Measurements from ENCODE around the gene PCNT. TPM values are rescaled to one million over a fixed set of nuclear protein-coding genes. Genes with fewer than 3 reads are reported as not detected.

Gene PCNT
- total and polyA plus RNA-seq, 9 of the 15 experiments (the other 6 are each of a cell fraction or from before 2014, with no cell fraction given): 9.1 to 53.5 (median 31.3) TPM

DNA sequence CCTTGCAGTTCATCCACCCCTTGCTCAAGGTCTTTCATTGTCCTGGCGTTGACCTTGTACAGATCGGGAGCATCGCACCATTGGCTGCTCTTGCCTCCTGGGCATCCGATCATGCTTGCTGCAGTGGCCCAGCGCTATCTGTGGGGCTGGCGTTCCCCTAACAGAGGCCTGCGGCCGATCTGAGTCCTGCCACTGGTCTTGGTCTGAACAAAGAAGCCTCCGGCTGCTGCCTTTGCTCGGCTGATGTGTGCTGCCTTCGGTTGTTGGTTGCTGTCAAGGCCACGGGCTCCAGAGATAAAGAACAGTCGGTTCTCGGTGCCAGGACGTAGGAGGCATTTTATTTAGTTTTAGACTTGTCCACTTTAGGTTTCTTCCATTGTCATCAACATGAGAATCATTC is 39.0 kb downstream of the PCNT start:
- no peak for FAIRE-seq
- ChIA-PET CTCF (ENCODE audit: low intra/inter-chr PET ratio) (no interaction called here), POLR2A (no interaction called here)

More for the DNA sequence above, 39.0 kb downstream of the PCNT start:
- H3K79me2 ChIP-seq (ENCODE audit: control insufficient read depth, insufficient read depth, low read length): no peaks in the 10 kb centered on the region
- peaks cover 78% of the 10 kb centered on the region; the same call in 2 of the 3 replicates for H3K36me3 ChIP-seq (ENCODE audit: control insufficient read depth, insufficient read depth, low read length)
- intact Hi-C loops (cut with micrococcal nuclease): no loop called here
- peaks cover 0 to 7% of the 10 kb centered on the region in 2 experiments; a peak in 1 of 5 replicates for H3K4me1 ChIP-seq (replicated peaks in 1 of 2; ENCODE audit: control insufficient read depth in 2 of 2, insufficient read depth in 2 of 2, low read length in 2 of 2)
- no peak overlapping the region for H3K4me3 ChIP-seq
- no peaks in the 10 kb centered on the region for H4K20me1 ChIP-seq (replicated peaks; ENCODE audit: control insufficient read depth, insufficient read depth, low read length)
- H3K27ac ChIP-seq (ENCODE audit: extremely low read depth, low read depth, low read length): no peak overlapping the region
- in situ Hi-C loops (cut with MboI): no loop called here
- DNase-seq (ENCODE audit: extremely low read depth in 1 of 4, low spot score in 3 of 4): no peak
- ATAC-seq: no peak
- 0 out of 4 replicates have a peak overlapping the region, but pooled peaks of 1 of the 2 experiments have one; percentile 2 for H3K9ac ChIP-seq (ENCODE audit: insufficient read depth in 1 of 2, low read depth in 2 of 2, low read length in 2 of 2)
- H3K9me1 ChIP-seq (ENCODE audit: control insufficient read depth, insufficient read depth, low read length): peaks cover 4% of the 10 kb centered on the region
- H3K4me2 ChIP-seq (ENCODE audit: insufficient read depth, low read length): no peak overlapping the region
- no peak overlapping the region for H2AFZ ChIP-seq (ENCODE audit: low read depth, low read length)
- WGBS (ENCODE audit: insufficient coverage, low coverage, missing lambda C conversion rate): 91% methylated on average over 15 of the region's 15 CpGs
- no peaks in the 10 kb centered on the region for H3K9me3 ChIP-seq (replicated peaks; ENCODE audit: control insufficient read depth, insufficient read depth, low read depth, low read length)
- TF ChIP-seq RAD51 (IDR thresholded peaks at IDR 0.05; ENCODE audit: borderline replicate concordance, low read depth) (no peak), COPS2 (conservative IDR thresholded peaks at IDR 0.05) (no peak), JUNB (CRISPR knock-in tag; conservative IDR thresholded peaks at IDR 0.05) (no peak), GTF2A2 (tag; IDR thresholded peaks at IDR 0.05) (no peak), ETV5 (CRISPR knock-in tag; IDR thresholded peaks at IDR 0.05; ENCODE audit: low read depth) (no peak), LARP7 (IDR thresholded peaks at IDR 0.05) (no peak), NFATC3 (IDR thresholded peaks at IDR 0.05) (no peak), MYNN (IDR thresholded peaks at IDR 0.05) (no peak), MYNN (CRISPR knock-in tag; IDR thresholded peaks at IDR 0.05) (no peak), HCFC1 (IDR thresholded peaks at IDR 0.05; ENCODE audit: low read depth, low read length) (no peak), TBP (optimal IDR thresholded peaks at IDR 0.05; ENCODE audit: low read depth, low read length) (no peak), TAF15 (IDR thresholded peaks at IDR 0.05; ENCODE audit: low read depth, low read length) (no peak), PHB (CRISPR knock-in tag; IDR thresholded peaks at IDR 0.05) (no peak), NR0B1 (IDR thresholded peaks at IDR 0.05; ENCODE audit: partially characterized antibody) (no peak)
- TF ChIP-seq, protein P1, sequence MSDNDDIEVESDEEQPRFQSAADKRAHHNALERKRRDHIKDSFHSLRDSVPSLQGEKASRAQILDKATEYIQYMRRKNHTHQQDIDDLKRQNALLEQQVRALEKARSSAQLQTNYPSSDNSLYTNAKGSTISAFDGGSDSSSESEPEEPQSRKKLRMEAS (CRISPR knock-in tag; IDR thresholded peaks at IDR 0.05): no peak
- TF ChIP-seq, protein P2, sequence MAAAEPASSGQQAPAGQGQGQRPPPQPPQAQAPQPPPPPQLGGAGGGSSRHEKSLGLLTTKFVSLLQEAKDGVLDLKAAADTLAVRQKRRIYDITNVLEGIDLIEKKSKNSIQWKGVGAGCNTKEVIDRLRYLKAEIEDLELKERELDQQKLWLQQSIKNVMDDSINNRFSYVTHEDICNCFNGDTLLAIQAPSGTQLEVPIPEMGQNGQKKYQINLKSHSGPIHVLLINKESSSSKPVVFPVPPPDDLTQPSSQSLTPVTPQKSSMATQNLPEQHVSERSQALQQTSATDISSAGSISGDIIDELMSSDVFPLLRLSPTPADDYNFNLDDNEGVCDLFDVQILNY (CRISPR knock-in tag; IDR thresholded peaks at IDR 0.05): no peak
- BruUV-seq (replicated peaks): no TSS peak
- no peaks in the 10 kb centered on the region for H3K27me3 ChIP-seq (ENCODE audit: control insufficient read depth in 2 of 2, insufficient read depth in 2 of 2, low read length in 2 of 2)
